Right ventricle myocardium superior (tissue), 1 donor: ENCODE measurements around the gene SLX1A. TPM values are rescaled to one million over a fixed set of nuclear protein-coding genes. Genes with fewer than 3 reads are reported as not detected.
"Not testable (repeated sequence)": the region's sequence is repeated elsewhere in the genome, so short reads cannot be mapped to it uniquely, and the experiment has no call there.

Experiments
- ATAC-seq: fragments of 200-7000 bp; cut with Tn5 transposase; one replicate; pipeline ENCODE4 v1.9.1; 2020; ENCODE audit warnings: mild to moderate bottlenecking; ENCODE audit not compliant: poor library complexity
- DNase-seq: peaks from one replicate; pipeline ENCODE4 v3.0.0-alpha.2; 2020
- intact Hi-C: fragments of 100-400 bp; cut with DNase I; formaldehyde crosslinking; loops from one replicate; pipeline ENCODE4 v1.11.2; 2022
- total RNA-seq: library from RNA; stranded (reverse); fragmentation: NEBNext Ultra II Directional; extraction: Animal tissue kit (Norgen Biotek cat#: 25700); gene quantifications from one replicate; pipeline ENCODE4 v1.2.1, GENCODE V29; 2021
- donor health status: DM: no; HTN: yes; CAD: no; lungs with severe emphysema.

Gene SLX1A
- total RNA-seq, 1 donor from 2014 or later = 16.2 TPM

DNA sequence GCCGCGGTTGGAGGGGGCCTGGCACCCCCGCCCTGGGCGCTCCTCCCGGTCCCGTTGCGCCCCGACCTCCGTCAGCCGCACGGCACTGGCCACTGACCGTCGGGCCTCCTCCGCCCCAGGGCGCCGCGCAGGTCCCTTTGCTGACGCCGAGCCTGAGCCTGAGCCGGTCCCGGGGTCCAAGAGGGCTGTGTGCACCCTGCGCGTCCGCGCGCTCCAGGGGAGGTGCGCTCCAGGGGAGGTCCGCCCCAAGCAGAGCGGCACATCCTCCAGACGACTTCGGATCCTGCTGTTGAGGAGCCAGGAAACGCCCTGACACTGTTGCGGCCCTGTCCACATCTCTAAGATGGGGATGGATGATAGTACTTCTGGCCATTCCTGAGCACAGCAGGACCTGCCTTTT is 12.6 kb downstream of the SLX1A start:
- peak; percentile 49 for ATAC-seq
- DNase-seq, intact Hi-C loops: not testable (repeated sequence)

DNA sequence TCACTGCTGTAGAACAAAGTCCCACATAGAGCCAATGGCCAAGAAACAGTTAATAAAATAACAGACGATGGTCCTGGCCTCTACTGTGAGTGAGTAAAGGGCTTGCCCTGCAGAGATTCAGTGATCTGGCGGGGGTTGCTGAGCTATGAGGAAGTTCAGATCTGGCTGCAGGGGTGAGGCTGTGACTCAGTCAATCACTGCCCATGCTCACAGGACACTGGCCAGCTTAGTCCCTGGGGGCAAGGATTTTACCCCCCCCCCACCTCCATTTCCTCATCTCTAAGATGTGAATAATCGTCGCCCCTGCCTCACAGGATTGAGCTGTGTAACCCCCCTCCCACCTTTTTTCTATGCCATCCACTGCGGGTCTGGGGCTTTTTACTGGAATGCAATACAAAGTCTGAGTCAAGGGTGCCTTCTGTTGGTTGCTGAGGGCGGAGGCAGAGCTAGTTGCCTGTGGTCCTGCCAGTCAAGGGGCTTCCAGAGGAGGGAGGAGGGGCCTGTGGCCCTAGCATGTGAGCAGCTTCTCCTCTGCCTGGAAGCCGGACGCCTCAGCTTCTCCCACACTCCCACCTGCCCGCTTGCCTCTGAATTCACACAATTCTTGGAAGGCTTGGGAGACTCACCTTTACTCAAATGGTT is 13.5 kb downstream of the SLX1A start:
- intact Hi-C loops = not testable (repeated sequence)
- DNase-seq (peak; percentile 33), ATAC-seq (peak; percentile 26)

DNA sequence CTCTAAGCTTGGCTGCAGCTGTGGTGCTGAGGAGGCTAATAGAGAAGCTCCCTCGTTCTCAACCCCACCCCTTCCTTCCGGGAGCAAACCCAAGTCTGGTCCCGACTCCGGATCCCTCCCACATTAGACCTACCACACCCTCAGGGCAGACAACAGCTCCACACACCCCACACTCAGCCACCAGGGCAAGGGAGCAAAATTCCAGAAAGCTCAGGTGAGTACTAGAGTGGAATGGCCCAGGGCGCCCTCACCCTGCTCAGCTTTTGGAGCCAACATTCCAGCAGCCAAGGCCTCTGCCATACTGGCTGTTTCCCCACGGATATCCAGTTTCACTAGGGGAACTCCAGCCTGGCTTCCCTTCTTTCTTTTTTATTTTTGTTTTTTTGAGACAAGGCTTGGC is 15.4 kb downstream of the SLX1A start:
- intact Hi-C loops, DNase-seq: not testable (repeated sequence)
- peak; percentile 41 for ATAC-seq

DNA sequence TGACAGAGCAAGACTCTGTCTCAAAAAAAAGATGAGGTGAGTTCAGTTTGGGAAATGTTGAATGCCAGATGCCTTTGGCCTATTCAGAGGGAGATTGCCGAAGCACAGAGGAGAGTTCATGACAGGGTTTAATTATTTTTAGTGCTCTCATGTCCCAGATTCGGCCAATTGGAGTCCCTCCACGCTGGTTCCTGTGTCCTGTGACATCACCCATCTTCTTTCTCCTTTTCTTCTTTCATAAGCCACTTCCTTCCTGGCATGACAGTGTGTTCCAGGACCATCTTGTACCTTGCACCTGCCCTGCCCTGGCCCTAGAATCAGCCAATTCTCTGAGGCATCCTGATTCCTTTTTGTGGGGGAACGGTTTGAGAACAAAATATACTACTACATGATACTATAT is 17.7 kb downstream of the SLX1A start:
- ATAC-seq = peak; percentile 15
- intact Hi-C loops, DNase-seq: not testable (repeated sequence)

DNA sequence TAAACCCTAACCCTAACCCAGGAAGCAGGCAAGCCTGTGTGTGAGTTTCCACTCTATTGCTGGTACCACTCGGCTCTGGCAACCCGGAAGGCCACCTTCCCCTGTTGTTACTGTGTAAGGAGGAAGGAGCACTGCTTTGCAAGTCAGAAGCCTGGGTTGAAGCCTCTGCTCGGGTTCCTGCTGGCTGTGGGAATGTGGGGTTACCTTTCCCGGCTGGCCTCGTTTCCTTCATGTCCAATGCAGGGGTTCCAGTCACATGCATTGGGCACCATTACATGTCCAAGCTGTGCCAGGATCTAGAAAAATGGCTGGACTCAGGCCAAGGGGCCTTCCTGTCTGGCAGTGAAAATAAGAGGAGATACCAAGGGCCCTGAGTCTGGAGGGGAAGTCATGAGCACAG is 23.4 kb downstream of the SLX1A start:
- intact Hi-C loops, ATAC-seq: not testable (repeated sequence)
- DNase-seq = peak; percentile 10

Other genes starting within 250 kb of the SLX1A start
- 70.6 TPM for gene TMEM219, start 231.8 kb upstream of the SLX1A start, total RNA-seq
- gene TAOK2, start 220.0 kb upstream of the SLX1A start, total RNA-seq = 29.7 TPM
- 19.5 TPM for gene HIRIP3, start 198.3 kb upstream of the SLX1A start, total RNA-seq
- 28.0 TPM for gene INO80E, start 197.6 kb upstream of the SLX1A start, total RNA-seq
- gene DOC2A, start 182.8 kb upstream of the SLX1A start, total RNA-seq = 0.13 TPM
- gene C16orf92, start 170.7 kb upstream of the SLX1A start, total RNA-seq = not detected
- gene TLCD3B, start 162.6 kb upstream of the SLX1A start, total RNA-seq = not detected
- gene ALDOA, start 128.1 kb upstream of the SLX1A start, total RNA-seq = 3,843 TPM
- gene PPP4C, start 117.9 kb upstream of the SLX1A start, total RNA-seq = 33.2 TPM
- 1.0 TPM for gene TBX6, start 102.0 kb upstream of the SLX1A start, total RNA-seq
- 64.1 TPM for gene YPEL3, start 97.7 kb upstream of the SLX1A start, total RNA-seq
- 2.6 TPM for gene GDPD3, start 80.3 kb upstream of the SLX1A start, total RNA-seq
- gene MAPK3, start 70.7 kb upstream of the SLX1A start, total RNA-seq = 50.8 TPM
- gene CORO1A, start 10.3 kb upstream of the SLX1A start, total RNA-seq = 8.4 TPM
- gene BOLA2B, start 209 bp upstream of the SLX1A start, total RNA-seq = 48.7 TPM
- 3.3 TPM for gene SULT1A3, start 5.4 kb downstream of the SLX1A start, total RNA-seq
- gene NPIPB13, start 54.6 kb downstream of the SLX1A start, total RNA-seq = 5.9 TPM
- 34.1 TPM for gene CD2BP2, start 161.4 kb downstream of the SLX1A start, total RNA-seq
- gene TBC1D10B, start 176.6 kb downstream of the SLX1A start, total RNA-seq = 24.4 TPM
- not detected for gene MYL11, start 180.9 kb downstream of the SLX1A start, total RNA-seq
- gene SEPTIN1, start 188.7 kb downstream of the SLX1A start, total RNA-seq = 0.97 TPM
- gene ZNF48, start 201.5 kb downstream of the SLX1A start, total RNA-seq = 5.1 TPM
- 6.2 TPM for gene ZNF771, start 213.7 kb downstream of the SLX1A start, total RNA-seq
- gene DCTPP1, start 236.2 kb downstream of the SLX1A start, total RNA-seq = 38.4 TPM